ENCODE results near the gene TBC1D1.

DNA sequence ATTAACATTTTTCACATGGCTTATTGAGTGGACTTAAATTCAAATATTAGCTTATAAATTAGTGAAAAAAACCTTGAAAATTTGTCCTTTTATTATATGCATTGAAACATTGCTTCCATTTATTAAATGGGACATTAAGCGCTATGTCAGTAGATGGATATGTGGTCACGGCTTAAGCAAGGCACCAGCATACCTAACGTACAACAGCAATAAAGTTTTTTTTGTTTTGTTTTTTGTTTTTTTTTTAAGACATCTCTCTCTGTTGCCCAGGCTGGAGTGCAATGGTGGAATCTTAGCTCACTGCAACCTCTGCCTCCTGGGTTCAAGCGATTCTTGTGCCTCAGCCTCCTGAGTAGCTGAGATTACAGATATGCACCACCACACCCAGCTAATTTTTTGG, 32.8 kb upstream of the TBC1D1 start:
- TF ChIP-seq, protein P1, sequence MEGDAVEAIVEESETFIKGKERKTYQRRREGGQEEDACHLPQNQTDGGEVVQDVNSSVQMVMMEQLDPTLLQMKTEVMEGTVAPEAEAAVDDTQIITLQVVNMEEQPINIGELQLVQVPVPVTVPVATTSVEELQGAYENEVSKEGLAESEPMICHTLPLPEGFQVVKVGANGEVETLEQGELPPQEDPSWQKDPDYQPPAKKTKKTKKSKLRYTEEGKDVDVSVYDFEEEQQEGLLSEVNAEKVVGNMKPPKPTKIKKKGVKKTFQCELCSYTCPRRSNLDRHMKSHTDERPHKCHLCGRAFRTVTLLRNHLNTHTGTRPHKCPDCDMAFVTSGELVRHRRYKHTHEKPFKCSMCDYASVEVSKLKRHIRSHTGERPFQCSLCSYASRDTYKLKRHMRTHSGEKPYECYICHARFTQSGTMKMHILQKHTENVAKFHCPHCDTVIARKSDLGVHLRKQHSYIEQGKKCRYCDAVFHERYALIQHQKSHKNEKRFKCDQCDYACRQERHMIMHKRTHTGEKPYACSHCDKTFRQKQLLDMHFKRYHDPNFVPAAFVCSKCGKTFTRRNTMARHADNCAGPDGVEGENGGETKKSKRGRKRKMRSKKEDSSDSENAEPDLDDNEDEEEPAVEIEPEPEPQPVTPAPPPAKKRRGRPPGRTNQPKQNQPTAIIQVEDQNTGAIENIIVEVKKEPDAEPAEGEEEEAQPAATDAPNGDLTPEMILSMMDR (conservative IDR thresholded peaks at IDR 0.05; ENCODE audit: low read depth, low read length), result no peak
- TF ChIP-seq EZH2 (IDR thresholded peaks at IDR 0.05; ENCODE audit: borderline replicate concordance, low read depth, low read length, poor library complexity, severe bottlenecking), result no peak
